Fibroblast of lung (primary cell): ENCODE measurements around the gene PCSK1N. TPM values are rescaled to one million over a fixed set of nuclear protein-coding genes. Genes with fewer than 3 reads are reported as not detected.

Source experiments
- DNase-seq, 2 donors: peaks; one replicate each; pipeline versions ENCODE4 v3.0.0 to v3.0.0-alpha.2; 2010; ENCODE audit warnings: low read depth in 2 of 2
- H2AFZ ChIP-seq: 2 replicates; pipeline ENCODE4 v1.5.1; 2012; ENCODE audit warnings: low read length, control low read depth, inconsistent platforms
- H3K27ac ChIP-seq: 2 replicates; pipeline ENCODE4 v1.5.1; 2011; ENCODE audit warnings: low read length, control low read depth; ENCODE audit not compliant: insufficient read depth
- H3K27me3 ChIP-seq: 2 replicates; pipeline ENCODE4 v1.5.1; 2011; ENCODE audit warnings: mild to moderate bottlenecking, low read length; ENCODE audit not compliant: control insufficient read depth, insufficient read depth
- H3K36me3 ChIP-seq: 2 replicates; pipeline ENCODE4 v1.5.1; 2011; ENCODE audit warnings: low read length; ENCODE audit not compliant: control insufficient read depth, insufficient read depth
- H3K4me1 ChIP-seq: 2 replicates; pipeline ENCODE4 v1.5.1; 2011; ENCODE audit warnings: low read length; ENCODE audit not compliant: control insufficient read depth, insufficient read depth; ENCODE audit errors: extremely low read depth
- H3K4me2 ChIP-seq: 2 replicates; pipeline ENCODE4 v1.5.1; 2011; ENCODE audit warnings: low read length, control low read depth; ENCODE audit not compliant: insufficient read depth; ENCODE audit errors: extremely low read depth
- H3K4me3 ChIP-seq, 4 experiments: fragments of 200-600 bp in 1 of 4; sonication (generic) in 1 of 4; replicated peaks in 1 of 4; 2 replicates each; pipeline ENCODE4 v1.5.1; 2011 to 2016; ENCODE audit warnings: low read length in 4 of 4, low read depth in 3 of 4, mild to moderate bottlenecking in 3 of 4, control low read depth in 2 of 4, inconsistent platforms in 1 of 4, mixed read lengths in 1 of 4; ENCODE audit not compliant: insufficient read depth in 1 of 4; ENCODE audit errors: control extremely low read depth in 1 of 4
- H3K79me2 ChIP-seq: 2 replicates; pipeline ENCODE4 v1.5.1; 2012; ENCODE audit warnings: mild to moderate bottlenecking, low read length, inconsistent platforms; ENCODE audit not compliant: control insufficient read depth, insufficient read depth
- H3K9ac ChIP-seq: 2 replicates; pipeline ENCODE4 v1.5.1; 2011; ENCODE audit warnings: mild to moderate bottlenecking, low read length, control low read depth; ENCODE audit not compliant: insufficient read depth
- H3K9me3 ChIP-seq: 2 replicates; pipeline ENCODE4 v1.5.1; 2012; ENCODE audit warnings: low read depth, low read length; ENCODE audit not compliant: control insufficient read depth, insufficient read depth
- H4K20me1 ChIP-seq: 2 replicates; pipeline ENCODE4 v1.5.1; 2011; ENCODE audit warnings: low read length; ENCODE audit not compliant: control insufficient read depth, insufficient read depth; ENCODE audit errors: extremely low read depth
- EZH2 ChIP-seq: IDR thresholded peaks from 2 replicates; pipeline ENCODE4 v1.5.1; 2012; ENCODE audit warnings: low read length, control low read depth, mild to moderate bottlenecking; ENCODE audit errors: missing control alignments
- polyA plus RNA-seq, 2 donors: library from polyadenylated mRNA; depleted of rRNA in 1 of 2; stranded (reverse) in 1 of 2; unstranded in 1 of 2; fragments of >200 nt; gene quantifications; 2 replicates each; pipeline ENCODE4 v1.2.1, GENCODE V29; 2011 to 2012; ENCODE audit warnings: missing spikeins in 1 of 2
- total RNA-seq: library from RNA; depleted of rRNA; stranded (reverse); fragments of >200 nt; gene quantifications from 2 replicates; pipeline ENCODE4 v1.2.1, GENCODE V29; 2014
- TF ChIP-seq, protein P1 (sequence below), 2 donors: IDR thresholded peaks in 1 of 2; conservative IDR thresholded peaks in 1 of 2; 1 replicate in 1 of 2; 2 replicates in 1 of 2; pipeline ENCODE4 v1.5.1; 2011 to 2012; ENCODE audit warnings: low read length in 2 of 2, control low read depth in 1 of 2, inconsistent platforms in 1 of 2, low read depth in 1 of 2, mild to moderate bottlenecking in 1 of 2

The PCSK1N gene
- total and polyA plus RNA-seq, 2 donors (not counting 1 experiment from before 2014, with no cell fraction given), result 0.08 to 0.17 TPM

DNA sequence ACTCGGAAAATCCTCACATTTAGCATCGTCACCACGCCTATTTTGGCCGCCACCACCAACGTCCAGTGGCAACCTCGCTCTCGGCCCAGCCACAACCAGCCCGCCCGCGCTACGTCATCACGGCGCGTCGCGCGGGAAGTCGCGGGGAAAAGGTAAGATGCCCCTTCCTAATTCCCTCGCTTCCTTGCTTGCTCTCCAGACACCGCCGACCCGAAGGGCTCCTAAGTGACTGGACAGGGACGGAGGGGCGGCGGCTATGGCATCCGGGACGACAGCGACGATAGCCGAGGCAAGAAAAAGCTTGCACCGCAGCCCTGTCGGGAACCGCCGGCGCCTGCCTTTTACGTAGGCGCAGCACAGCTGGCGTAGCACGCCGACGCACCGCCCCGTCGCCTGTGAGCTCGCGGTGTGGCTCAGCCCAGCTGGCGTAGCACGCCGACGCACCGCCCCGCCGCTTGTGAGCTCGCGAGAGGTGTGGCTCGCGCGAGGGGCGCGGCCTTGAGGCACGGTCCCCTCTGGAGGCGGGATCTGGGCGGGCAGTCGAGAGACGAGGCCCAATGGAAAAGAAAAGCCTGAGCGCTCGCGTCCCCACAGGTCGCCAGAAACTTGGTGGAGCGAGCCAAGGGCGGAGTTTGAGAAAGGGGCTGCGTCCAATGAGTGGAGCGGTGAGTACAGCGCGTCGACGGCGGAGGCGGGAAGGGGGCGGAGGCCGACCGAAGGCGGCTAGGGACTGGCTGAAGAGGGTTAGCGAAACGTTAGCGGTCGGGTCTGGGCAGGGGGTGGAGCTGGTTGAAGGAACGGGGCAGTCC lies 33.9 kb downstream of the PCSK1N start, which contains the start of gene HDAC6:
Gene HDAC6, plus strand, starts transcription at position 788 of the 809 bp plus-strand sequence. CDS start 626 bp downstream, outside the sequence.
- Histone ChIP-seq H3K27ac (peak within 1 kb of the TSS; percentile 95), H3K79me2 (no peaks in the 10 kb centered on the region), H3K27me3 (no peaks in the 10 kb centered on the region), H3K36me3 (no peaks in the 10 kb centered on the region), H3K9ac (peak within 1 kb of the TSS; percentile 79), H3K9me3 (no peaks in the 10 kb centered on the region), H3K4me3 (peak within 1 kb of the TSS; percentile 60 to 89 (median 72)), H2AFZ (peak within 1 kb of the TSS; percentile 83), H3K4me2 (peak within 1 kb of the TSS; percentile 98), H3K4me1 (no peaks in the 10 kb centered on the region), H4K20me1 (no peaks in the 10 kb centered on the region)
- peak; percentile 98 for DNase-seq
- TF ChIP-seq, protein P1, sequence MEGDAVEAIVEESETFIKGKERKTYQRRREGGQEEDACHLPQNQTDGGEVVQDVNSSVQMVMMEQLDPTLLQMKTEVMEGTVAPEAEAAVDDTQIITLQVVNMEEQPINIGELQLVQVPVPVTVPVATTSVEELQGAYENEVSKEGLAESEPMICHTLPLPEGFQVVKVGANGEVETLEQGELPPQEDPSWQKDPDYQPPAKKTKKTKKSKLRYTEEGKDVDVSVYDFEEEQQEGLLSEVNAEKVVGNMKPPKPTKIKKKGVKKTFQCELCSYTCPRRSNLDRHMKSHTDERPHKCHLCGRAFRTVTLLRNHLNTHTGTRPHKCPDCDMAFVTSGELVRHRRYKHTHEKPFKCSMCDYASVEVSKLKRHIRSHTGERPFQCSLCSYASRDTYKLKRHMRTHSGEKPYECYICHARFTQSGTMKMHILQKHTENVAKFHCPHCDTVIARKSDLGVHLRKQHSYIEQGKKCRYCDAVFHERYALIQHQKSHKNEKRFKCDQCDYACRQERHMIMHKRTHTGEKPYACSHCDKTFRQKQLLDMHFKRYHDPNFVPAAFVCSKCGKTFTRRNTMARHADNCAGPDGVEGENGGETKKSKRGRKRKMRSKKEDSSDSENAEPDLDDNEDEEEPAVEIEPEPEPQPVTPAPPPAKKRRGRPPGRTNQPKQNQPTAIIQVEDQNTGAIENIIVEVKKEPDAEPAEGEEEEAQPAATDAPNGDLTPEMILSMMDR (conservative IDR thresholded peaks at IDR 0.05 in 1 of 2, IDR thresholded peaks at IDR 0.05 in 1 of 2; ENCODE audit: low read depth in 1 of 2, low read length in 2 of 2), result no peak
- no peak for TF ChIP-seq EZH2

DNA sequence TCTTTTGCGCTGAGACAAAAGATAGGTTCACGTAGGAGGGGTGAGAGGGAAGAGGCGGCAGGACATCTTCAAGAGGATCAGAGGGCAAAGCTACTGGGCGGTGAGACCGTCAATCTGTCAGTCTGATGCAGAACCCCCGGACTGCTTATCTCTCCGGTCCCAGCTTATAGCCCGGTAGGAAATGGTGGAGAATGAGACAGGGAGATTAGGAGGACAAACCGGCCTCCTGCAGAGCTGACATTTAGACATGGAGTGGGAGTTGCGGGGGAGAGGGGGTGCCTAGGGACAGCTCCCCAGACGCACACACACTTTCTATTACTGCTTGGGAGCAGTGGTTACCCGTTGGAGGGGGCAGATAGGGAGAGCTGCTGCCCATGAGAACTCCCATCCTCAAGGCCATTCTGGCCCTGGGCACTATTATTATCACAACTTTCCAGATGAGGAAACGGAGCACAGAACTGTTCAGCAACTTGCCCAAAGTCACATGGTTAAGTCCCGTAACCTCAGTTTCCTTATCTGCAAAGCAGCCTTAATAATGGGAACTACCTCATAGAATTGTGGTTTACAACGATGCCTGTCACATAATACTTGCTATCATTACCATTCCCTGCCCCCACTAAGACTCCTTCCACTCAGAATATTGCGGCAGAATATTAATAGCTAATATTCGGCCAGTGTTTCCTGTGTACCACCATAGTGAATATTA lies 34.7 kb downstream of the PCSK1N start:
- no peak for DNase-seq
- H3K27me3 ChIP-seq, result no peaks in the 10 kb centered on the region
- no peaks in the 10 kb centered on the region for H4K20me1 ChIP-seq
- no peaks in the 10 kb centered on the region for H3K36me3 ChIP-seq
- H3K79me2 ChIP-seq, result no peaks in the 10 kb centered on the region
- TF ChIP-seq EZH2, result no peak
- TF ChIP-seq, protein P1 (conservative IDR thresholded peaks at IDR 0.05 in 1 of 2, IDR thresholded peaks at IDR 0.05 in 1 of 2; ENCODE audit: low read depth in 1 of 2, low read length in 2 of 2), result no peak
- H3K4me1 ChIP-seq, result no peaks in the 10 kb centered on the region
- H3K4me2 ChIP-seq, result peak overlapping the region; percentile 98
- H3K9me3 ChIP-seq, result no peaks in the 10 kb centered on the region
- H3K4me3 ChIP-seq, result peak overlapping the region; percentile 60 to 89 (median 64)
- peak overlapping the region; percentile 95 for H3K27ac ChIP-seq
- H3K9ac ChIP-seq, result peak overlapping the region; percentile 79
- peak overlapping the region; percentile 83 for H2AFZ ChIP-seq

DNA sequence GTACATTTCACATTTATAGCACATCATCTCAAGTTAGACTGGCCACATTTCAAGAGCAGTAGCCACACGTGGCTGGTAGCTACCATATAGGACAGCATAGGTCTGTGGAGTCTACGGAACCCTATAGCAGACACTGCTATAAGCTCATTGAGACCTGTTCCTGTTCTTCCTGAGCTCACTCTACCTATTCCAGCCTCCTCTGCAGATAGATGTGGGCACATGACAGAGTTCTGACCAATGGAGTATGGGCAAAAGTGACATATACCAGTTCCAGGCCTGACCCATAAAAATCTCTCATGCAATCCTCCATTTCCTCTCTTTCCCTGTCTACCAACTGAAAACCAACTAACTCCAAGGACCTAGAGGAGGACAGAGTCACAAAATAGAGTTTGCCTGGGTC lies 37.1 kb downstream of the PCSK1N start:
- Histone ChIP-seq H4K20me1 (no peaks in the 10 kb centered on the region), H2AFZ (no peak overlapping the region), H3K9ac (no peak overlapping the region), H3K4me1 (no peaks in the 10 kb centered on the region), H3K9me3 (no peaks in the 10 kb centered on the region), H3K4me2 (no peak overlapping the region), H3K27ac (no peak overlapping the region), H3K79me2 (no peaks in the 10 kb centered on the region), H3K27me3 (no peaks in the 10 kb centered on the region), H3K4me3 (no peak overlapping the region), H3K36me3 (no peaks in the 10 kb centered on the region)
- TF ChIP-seq EZH2, result no peak
- TF ChIP-seq, protein P1 (conservative IDR thresholded peaks at IDR 0.05 in 1 of 2, IDR thresholded peaks at IDR 0.05 in 1 of 2; ENCODE audit: low read depth in 1 of 2, low read length in 2 of 2), result no peak
- DNase-seq, result no peak
